NCI-H128 (cell line): ENCODE results near the gene KIF2A.

Source experiments
- DNase-seq: peaks from one replicate; lab custom pipeline; 2025; ENCODE audit not compliant: unreplicated experiment; lab: John Stamatoyannopoulos, UW

The KIF2A gene

GRCh38 chr5:62327138-62328053 is 21.4 kb downstream of the KIF2A start:
- no peak for DNase-seq

GRCh38 chr5:62328772-62329491 is 22.9 kb downstream of the KIF2A start:
- DNase-seq: no peak

- no peak for DNase-seq
These were observed 24.3 kb downstream of the KIF2A start for GRCh38 chr5:62330302-62330701.

- no peak for DNase-seq
These were observed 25.9 kb downstream of the KIF2A start for GRCh38 chr5:62331921-62332320.

GRCh38 chr5:62333250-62333794 is 27.3 kb downstream of the KIF2A start:
- DNase-seq: no peak

GRCh38 chr5:62334082-62334481 is 28.1 kb downstream of the KIF2A start:
- no peak for DNase-seq

GRCh38 chr5:62340392-62340791 is 34.4 kb downstream of the KIF2A start:
- DNase-seq: no peak

- DNase-seq: no peak
These were observed 35.0 kb downstream of the KIF2A start for GRCh38 chr5:62340979-62341378.

GRCh38 chr5:62341783-62342475 is 35.9 kb downstream of the KIF2A start:
- no peak for DNase-seq

GRCh38 chr5:62342476-62342837 is 36.5 kb downstream of the KIF2A start:
- no peak for DNase-seq

GRCh38 chr5:62343428-62343827 is 37.4 kb downstream of the KIF2A start:
- no peak for DNase-seq

- no peak for DNase-seq
These were observed 40.7 kb downstream of the KIF2A start for GRCh38 chr5:62346748-62347147.

- DNase-seq: no peak
These were observed 41.9 kb downstream of the KIF2A start for GRCh38 chr5:62347928-62348327.

GRCh38 chr5:62348723-62349481 is 42.9 kb downstream of the KIF2A start:
- no peak for DNase-seq

GRCh38 chr5:62354028-62354874 is 48.2 kb downstream of the KIF2A start:
- no peak for DNase-seq

- no peak for DNase-seq
These were observed 56.7 kb downstream of the KIF2A start for GRCh38 chr5:62362701-62363100.

GRCh38 chr5:62369039-62369438 is 63.0 kb downstream of the KIF2A start:
- DNase-seq: no peak

GRCh38 chr5:62371409-62371808 is 65.4 kb downstream of the KIF2A start:
- no peak for DNase-seq

GRCh38 chr5:62372600-62372999 is 66.6 kb downstream of the KIF2A start:
- no peak for DNase-seq

GRCh38 chr5:62373382-62373781 is 67.4 kb downstream of the KIF2A start:
- DNase-seq: no peak
